G401.6 (cell line): ENCODE results near the gene CRADD.
"Not testable (repeated sequence)": the region's sequence is repeated elsewhere in the genome, so short reads cannot be mapped to it uniquely, and the experiment has no call there.

Experiments used
- FAIRE-seq: peaks from 2 replicates; lab custom pipeline; 2012; peaks lifted over from hg19 to GRCh38; lab: Jason Lieb, UNC

CRADD gene

GRCh38 chr12:93706824-93707223 lies 29.6 kb downstream of the CRADD start:
- FAIRE-seq: no peak

GRCh38 chr12:93707836-93708235 lies 30.7 kb downstream of the CRADD start:
- no peak for FAIRE-seq

- no peak for FAIRE-seq
These were observed 31.8 kb downstream of the CRADD start for GRCh38 chr12:93708952-93709351.

- FAIRE-seq: no peak
These were observed 32.2 kb downstream of the CRADD start for GRCh38 chr12:93709386-93709785.

GRCh38 chr12:93710574-93710926 lies 33.4 kb downstream of the CRADD start:
- no peak for FAIRE-seq

- not testable (repeated sequence) for FAIRE-seq
These were observed 34.3 kb downstream of the CRADD start for GRCh38 chr12:93711502-93711901.

GRCh38 chr12:93712200-93712599 lies 35.0 kb downstream of the CRADD start:
- no peak for FAIRE-seq

GRCh38 chr12:93713060-93713459 lies 35.9 kb downstream of the CRADD start:
- no peak for FAIRE-seq

- FAIRE-seq: no peak
These were observed 36.6 kb downstream of the CRADD start for GRCh38 chr12:93713800-93714199.

- FAIRE-seq: no peak
These were observed 37.2 kb downstream of the CRADD start for GRCh38 chr12:93714382-93714781.

- no peak for FAIRE-seq
These were observed 42.5 kb downstream of the CRADD start for GRCh38 chr12:93719710-93720109.

- no peak for FAIRE-seq
These were observed 43.4 kb downstream of the CRADD start for GRCh38 chr12:93720559-93720958.

- no peak for FAIRE-seq
These were observed 45.0 kb downstream of the CRADD start for GRCh38 chr12:93722179-93722578.

GRCh38 chr12:93722835-93723567 lies 45.8 kb downstream of the CRADD start:
- no peak for FAIRE-seq

- FAIRE-seq: no peak
These were observed 46.4 kb downstream of the CRADD start for GRCh38 chr12:93723568-93723930.

GRCh38 chr12:93725531-93725930 lies 48.4 kb downstream of the CRADD start:
- FAIRE-seq: no peak

GRCh38 chr12:93727195-93727811 lies 50.1 kb downstream of the CRADD start:
- FAIRE-seq: no peak

- FAIRE-seq: no peak
These were observed 50.7 kb downstream of the CRADD start for GRCh38 chr12:93727911-93728310.

- FAIRE-seq: no peak
These were observed 52.8 kb downstream of the CRADD start for GRCh38 chr12:93729934-93730333.

GRCh38 chr12:93733358-93733757 lies 56.2 kb downstream of the CRADD start:
- FAIRE-seq: no peak

GRCh38 chr12:93733928-93734327 lies 56.8 kb downstream of the CRADD start:
- FAIRE-seq: no peak

GRCh38 chr12:93734784-93735183 lies 57.6 kb downstream of the CRADD start:
- FAIRE-seq: no peak

GRCh38 chr12:93736640-93737178 lies 59.5 kb downstream of the CRADD start:
- FAIRE-seq: no peak
